ENCODE results near the gene CHST15. TPM values are rescaled to one million over a fixed set of nuclear protein-coding genes. Genes with fewer than 3 reads are reported as not detected.

Gene CHST15
- total and polyA plus RNA-seq, 2 of the 13 experiments (the other 11 are each of a cell fraction or from before 2014, with no cell fraction given) = 1.4 to 94.7 TPM

GRCh38 chr10:123994417-123995081 lies 98.8 kb downstream of the CHST15 start (continued):
- TF ChIP-seq LRRFIP1 (CRISPR knock-in tag; conservative IDR thresholded peaks at IDR 0.05) (no peak), ZNF30 (CRISPR knock-in tag; IDR thresholded peaks at IDR 0.05) (no peak), ZNF7 (CRISPR knock-in tag; IDR thresholded peaks at IDR 0.05) (no peak), MEIS1 (CRISPR knock-in tag; IDR thresholded peaks at IDR 0.05; ENCODE audit: borderline replicate concordance) (no peak), GTF3A (CRISPR knock-in tag; conservative IDR thresholded peaks at IDR 0.05) (no peak), ZNF138 (CRISPR knock-in tag; IDR thresholded peaks at IDR 0.05; ENCODE audit: low read depth) (no peak), TBX2 (CRISPR knock-in tag; IDR thresholded peaks at IDR 0.05; ENCODE audit: borderline replicate concordance) (0 out of 2 replicates have a peak, but pooled peaks have one; percentile 32), ZNF160 (CRISPR knock-in tag; IDR thresholded peaks at IDR 0.05) (no peak), MEIS2 (CRISPR knock-in tag; IDR thresholded peaks at IDR 0.05) (0 out of 2 replicates have a peak, but pooled peaks have one; percentile 32), ZFYVE20 (CRISPR knock-in tag; IDR thresholded peaks at IDR 0.05; ENCODE audit: borderline replicate concordance, low read depth) (no peak), TFDP1 (CRISPR knock-in tag; IDR thresholded peaks at IDR 0.05; ENCODE audit: borderline replicate concordance) (no peak), RXRB (CRISPR knock-in tag; IDR thresholded peaks at IDR 0.05; ENCODE audit: borderline replicate concordance) (peak; percentile 19; the same call in 1 of the 2 replicates), RXRA (CRISPR knock-in tag; IDR thresholded peaks at IDR 0.05) (no peak; the same call in 1 of the 2 replicates), ATF4 (CRISPR knock-in tag; IDR thresholded peaks at IDR 0.05) (no peak), HOMEZ (CRISPR knock-in tag; IDR thresholded peaks at IDR 0.05; ENCODE audit: low read depth) (no peak), NFIC (IDR thresholded peaks at IDR 0.05; ENCODE audit: low read length) (no peak), ZFP41 (CRISPR knock-in tag; IDR thresholded peaks at IDR 0.05; ENCODE audit: borderline replicate concordance) (no peak), SRY (CRISPR knock-in tag; IDR thresholded peaks at IDR 0.05) (no peak), FLYWCH1 (CRISPR knock-in tag; IDR thresholded peaks at IDR 0.05) (no peak), ZNF792 (CRISPR knock-in tag; IDR thresholded peaks at IDR 0.05) (no peak), PLRG1 (conservative IDR thresholded peaks at IDR 0.05) (no peak), NCOA2 (CRISPR knock-in tag; IDR thresholded peaks at IDR 0.05) (no peak), SALL2 (CRISPR knock-in tag; IDR thresholded peaks at IDR 0.05) (no peak), HMG20A (CRISPR knock-in tag; IDR thresholded peaks at IDR 0.05; ENCODE audit: borderline replicate concordance) (0 out of 2 replicates have a peak, but pooled peaks have one; percentile 10), TAF15 (IDR thresholded peaks at IDR 0.05; ENCODE audit: low read depth, low read length, poor library complexity, severe bottlenecking) (peak; percentile 75), CC2D1A (CRISPR knock-in tag; IDR thresholded peaks at IDR 0.05) (no peak), FOXO1 (CRISPR knock-in tag; IDR thresholded peaks at IDR 0.05) (0 out of 2 replicates have a peak, but pooled peaks have one; percentile 14)

All from HepG2 (cell line).